Mesothelial cell of epicardium (in vitro differentiated cells): Measurements from ENCODE around the gene FBXO5. TPM values are rescaled to one million over a fixed set of nuclear protein-coding genes. Genes with fewer than 3 reads are reported as not detected.
A peak's percentile ranks its signal among the peaks of the same experiment; 100 is the strongest.

Experiments used
- DNase-seq, 2 experiments: peaks; one replicate each; pipeline ENCODE4 v3.0.0; 2021; ENCODE audit warnings: low spot score in 2 of 2; ENCODE audit not compliant: unreplicated experiment in 2 of 2
- H3K27ac Mint-ChIP-seq: 2 replicates; pipeline ENCODE4 v1.8.0; 2021; ENCODE audit warnings: mixed read lengths
- H3K27me3 Mint-ChIP-seq: 2 replicates; pipeline ENCODE4 v1.8.0; 2021; ENCODE audit warnings: low read depth, mixed read lengths
- H3K36me3 Mint-ChIP-seq: 2 replicates; pipeline ENCODE4 v1.8.0; 2021; ENCODE audit warnings: mixed read lengths
- H3K4me1 Mint-ChIP-seq: 2 replicates; pipeline ENCODE4 v1.8.0; 2021; ENCODE audit warnings: mixed read lengths
- H3K4me3 Mint-ChIP-seq: 2 replicates; pipeline ENCODE4 v1.8.0; 2021; ENCODE audit warnings: mild to moderate bottlenecking, moderate library complexity, mixed read lengths
- H3K9me3 Mint-ChIP-seq: 2 replicates; pipeline ENCODE4 v1.8.0; 2021; ENCODE audit warnings: mixed read lengths
- CTCF ChIP-seq: fragments of 200-600 bp; sonication (generic); IDR thresholded peaks from one replicate; pipeline ENCODE4 v1.5.0; 2021; ENCODE audit warnings: antibody characterized with exemption; ENCODE audit not compliant: unreplicated experiment
- total RNA-seq: library from RNA; stranded (reverse); gene quantifications from 3 replicates; pipeline ENCODE4 v1.2.1, GENCODE V29; 2021

Gene FBXO5
- total RNA-seq, 1 donor from 2014 or later: 17.1 TPM

- Mint-ChIP-seq H3K36me3 (no peaks in the 10 kb centered on the region), H3K27ac (no peak overlapping the region), H3K27me3 (peaks cover 9% of the 10 kb centered on the region), H3K9me3 (no peaks in the 10 kb centered on the region), H3K4me1 (no peaks in the 10 kb centered on the region), H3K4me3 (no peak overlapping the region)
- no peak for DNase-seq
- TF ChIP-seq CTCF: peak; percentile 55
Measured at GRCh38 chr6:152948150-152948768, 34.6 kb downstream of the FBXO5 start.

- no peak for DNase-seq
- no peaks in the 10 kb centered on the region for H3K36me3 Mint-ChIP-seq
- no peak overlapping the region for H3K27ac Mint-ChIP-seq
- H3K4me1 Mint-ChIP-seq: no peaks in the 10 kb centered on the region
- H3K4me3 Mint-ChIP-seq: no peak overlapping the region
- no peak for TF ChIP-seq CTCF
- H3K27me3 Mint-ChIP-seq: peaks cover 10% of the 10 kb centered on the region
- no peaks in the 10 kb centered on the region for H3K9me3 Mint-ChIP-seq
Measured at GRCh38 chr6:152946995-152947394, 35.8 kb downstream of the FBXO5 start.

GRCh38 chr6:152946484-152946883 is 36.4 kb downstream of the FBXO5 start:
- H3K4me3 Mint-ChIP-seq: no peak overlapping the region
- H3K27me3 Mint-ChIP-seq: peaks cover 12% of the 10 kb centered on the region

GRCh38 chr6:152943260-152943897 is 39.5 kb downstream of the FBXO5 start:
- Mint-ChIP-seq H3K27ac (no peak overlapping the region), H3K4me1 (no peaks in the 10 kb centered on the region), H3K36me3 (no peaks in the 10 kb centered on the region), H3K27me3 (peaks cover 22% of the 10 kb centered on the region), H3K4me3 (no peak overlapping the region), H3K9me3 (no peaks in the 10 kb centered on the region)
- no peak for DNase-seq
- no peak for TF ChIP-seq CTCF

More at GRCh38 chr6:152946484-152946883, 36.4 kb downstream of the FBXO5 start:
- no peak overlapping the region for H3K27ac Mint-ChIP-seq
- H3K4me1 Mint-ChIP-seq: no peaks in the 10 kb centered on the region
- no peaks in the 10 kb centered on the region for H3K9me3 Mint-ChIP-seq
- H3K36me3 Mint-ChIP-seq: no peaks in the 10 kb centered on the region
- TF ChIP-seq CTCF: no peak
- DNase-seq: no peak

- DNase-seq: no peak
- Mint-ChIP-seq H3K27me3 (peaks cover 22% of the 10 kb centered on the region), H3K4me3 (no peak overlapping the region), H3K9me3 (no peaks in the 10 kb centered on the region), H3K36me3 (no peaks in the 10 kb centered on the region), H3K27ac (no peak overlapping the region), H3K4me1 (no peaks in the 10 kb centered on the region)
- TF ChIP-seq CTCF: no peak
Measured at GRCh38 chr6:152942319-152942869, 40.4 kb downstream of the FBXO5 start.
